Fibroblast of the conjunctiva (primary cell): ENCODE results near the gene RASA3.
A peak's percentile ranks its signal among the peaks of the same experiment; 100 is the strongest.

ENCODE experiments used
- DNase-seq: peaks from one replicate; pipeline ENCODE4 v3.0.0-alpha.2; 2010; ENCODE audit warnings: low read depth

The RASA3 gene

GRCh38 chr13:114054264-114054663 lies 78.2 kb downstream of the RASA3 start:
- no peak for DNase-seq

- no peak for DNase-seq
These were observed 79.4 kb downstream of the RASA3 start for GRCh38 chr13:114053026-114053425.

GRCh38 chr13:114050536-114051450 lies 81.6 kb downstream of the RASA3 start:
- DNase-seq = no peak

GRCh38 chr13:114049626-114050101 lies 82.8 kb downstream of the RASA3 start:
- DNase-seq = no peak

- DNase-seq = no peak
These were observed 83.4 kb downstream of the RASA3 start for GRCh38 chr13:114049026-114049425.

GRCh38 chr13:114048443-114048842 lies 84.0 kb downstream of the RASA3 start:
- DNase-seq = no peak

- no peak for DNase-seq
These were observed 85.0 kb downstream of the RASA3 start for GRCh38 chr13:114047358-114047881.

GRCh38 chr13:114046431-114046975 lies 85.9 kb downstream of the RASA3 start:
- no peak for DNase-seq

- DNase-seq = no peak
These were observed 87.2 kb downstream of the RASA3 start for GRCh38 chr13:114045113-114045735.

- DNase-seq = no peak
These were observed 87.9 kb downstream of the RASA3 start for GRCh38 chr13:114044486-114044885.

- peak; percentile 54 for DNase-seq
These were observed 88.9 kb downstream of the RASA3 start for GRCh38 chr13:114043421-114044053.

GRCh38 chr13:114042066-114042815 lies 90.2 kb downstream of the RASA3 start:
- no peak for DNase-seq

GRCh38 chr13:114041493-114041892 lies 90.9 kb downstream of the RASA3 start:
- DNase-seq = no peak

GRCh38 chr13:114039471-114040141 lies 92.8 kb downstream of the RASA3 start:
- DNase-seq = no peak

- DNase-seq = no peak
These were observed 93.5 kb downstream of the RASA3 start for GRCh38 chr13:114038900-114039299.

- DNase-seq = no peak
These were observed 94.2 kb downstream of the RASA3 start for GRCh38 chr13:114038211-114038613.

- no peak for DNase-seq
These were observed 94.7 kb downstream of the RASA3 start for GRCh38 chr13:114037674-114038073.

- DNase-seq = no peak
These were observed 96.6 kb downstream of the RASA3 start for GRCh38 chr13:114035583-114036531.

- no peak for DNase-seq
These were observed 97.2 kb downstream of the RASA3 start for GRCh38 chr13:114035186-114035582.

GRCh38 chr13:114034481-114034891 lies 97.9 kb downstream of the RASA3 start:
- DNase-seq = no peak
